Transverse colon (tissue), 4 donors: Measurements from ENCODE around the gene F7. TPM values are rescaled to one million over a fixed set of nuclear protein-coding genes. Genes with fewer than 3 reads are reported as not detected.

ENCODE experiments used
- DNase-seq: peaks from one replicate; pipeline ENCODE4 v3.0.0-alpha.2; 2019
- H3K27ac ChIP-seq, 4 donors: fragments of 200-600 bp; sonication (generic); 2 replicates each; pipeline ENCODE4 v1.5.1; 2016 to 2018; ENCODE audit warnings: inconsistent platforms in 4 of 4
- H3K27me3 ChIP-seq: fragments of 200-600 bp; sonication (generic); 2 replicates; pipeline ENCODE4 v1.5.1; 2017; ENCODE audit warnings: inconsistent platforms
- H3K36me3 ChIP-seq, 4 donors: fragments of 200-600 bp; sonication (generic); 2 replicates each; pipeline ENCODE4 v1.5.1; 2017 to 2019; ENCODE audit warnings: inconsistent platforms in 4 of 4
- H3K4me1 ChIP-seq, 4 donors: fragments of 200-600 bp; sonication (generic); 2 replicates each; pipeline ENCODE4 v1.5.1; 2017 to 2020; ENCODE audit warnings: inconsistent platforms in 4 of 4
- H3K4me3 ChIP-seq, 4 donors: fragments of 200-600 bp; sonication (generic); 1 replicate in 1 of 4; 2 replicates in 3 of 4; pipeline versions ENCODE4 v1.5.1 to v1.6.1; 2017 to 2019; ENCODE audit warnings: inconsistent platforms in 4 of 4
- H3K9me3 ChIP-seq, 2 donors: fragments of 200-600 bp; sonication (generic); 2 replicates each; pipeline ENCODE4 v1.5.1; 2017 to 2019; ENCODE audit warnings: inconsistent platforms in 2 of 2
- CTCF ChIP-seq, 5 experiments: fragments of 200-600 bp in 3 of 5; fragments of 450-650 bp in 2 of 5; sonication (generic) in 3 of 5; IDR thresholded peaks; 1 replicate in 2 of 5; 2 replicates in 3 of 5; pipeline ENCODE4 v1.5.1; 2016 to 2017; ENCODE audit warnings: antibody characterized with exemption in 5 of 5, inconsistent platforms in 3 of 5, mild to moderate bottlenecking in 2 of 5, moderate library complexity in 1 of 5
- EP300 ChIP-seq: sonication (generic); formaldehyde crosslinking; IDR thresholded peaks from one replicate; pipeline ENCODE4 v1.6.1; 2017; ENCODE audit warnings: antibody characterized with exemption, low read depth
- POLR2A ChIP-seq: fragments of 450-650 bp; IDR thresholded peaks from one replicate; pipeline ENCODE4 v1.6.1; 2016; ENCODE audit warnings: antibody characterized with exemption, mild to moderate bottlenecking, moderate library complexity
- POLR2AphosphoS5 ChIP-seq, 3 donors: sonication (generic); formaldehyde crosslinking; IDR thresholded peaks; one replicate each; pipeline ENCODE4 v1.6.1; 2016; ENCODE audit warnings: antibody characterized with exemption in 3 of 3
- WGBS, 2 donors: methylation state at CpG; one replicate each; pipeline ENCODE4 v1.1.5; 2018; ENCODE audit warnings: low coverage in 1 of 2; 5-methylcytosine and 5-hydroxymethylcytosine counted together
- in situ Hi-C, 4 donors: fragments of 200-750 bp; cut with MboI; loops; one replicate each; pipeline versions ENCODE4 v1.15.0 to v1.15.1; 2017; ENCODE audit warnings: low sequenced_read_pairs in 3 of 4, low pct_ligation_motif_present in 1 of 4, low pct_unique_long_range_greater_than_20kb in 1 of 4
- intact Hi-C: fragments of 100-400 bp; cut with DNase I; formaldehyde crosslinking; loops from one replicate; pipeline ENCODE4 v1.15.1; 2023; ENCODE audit warnings: low total_unique reads
- total RNA-seq, 4 donors: library from RNA; depleted of rRNA; stranded (reverse); fragments of >200 nt; gene quantifications; one replicate each; pipeline ENCODE4 v1.1.0, GENCODE V29; 2016

The F7 gene
- total RNA-seq, 4 donors from 2014 or later: not detected

DNA sequence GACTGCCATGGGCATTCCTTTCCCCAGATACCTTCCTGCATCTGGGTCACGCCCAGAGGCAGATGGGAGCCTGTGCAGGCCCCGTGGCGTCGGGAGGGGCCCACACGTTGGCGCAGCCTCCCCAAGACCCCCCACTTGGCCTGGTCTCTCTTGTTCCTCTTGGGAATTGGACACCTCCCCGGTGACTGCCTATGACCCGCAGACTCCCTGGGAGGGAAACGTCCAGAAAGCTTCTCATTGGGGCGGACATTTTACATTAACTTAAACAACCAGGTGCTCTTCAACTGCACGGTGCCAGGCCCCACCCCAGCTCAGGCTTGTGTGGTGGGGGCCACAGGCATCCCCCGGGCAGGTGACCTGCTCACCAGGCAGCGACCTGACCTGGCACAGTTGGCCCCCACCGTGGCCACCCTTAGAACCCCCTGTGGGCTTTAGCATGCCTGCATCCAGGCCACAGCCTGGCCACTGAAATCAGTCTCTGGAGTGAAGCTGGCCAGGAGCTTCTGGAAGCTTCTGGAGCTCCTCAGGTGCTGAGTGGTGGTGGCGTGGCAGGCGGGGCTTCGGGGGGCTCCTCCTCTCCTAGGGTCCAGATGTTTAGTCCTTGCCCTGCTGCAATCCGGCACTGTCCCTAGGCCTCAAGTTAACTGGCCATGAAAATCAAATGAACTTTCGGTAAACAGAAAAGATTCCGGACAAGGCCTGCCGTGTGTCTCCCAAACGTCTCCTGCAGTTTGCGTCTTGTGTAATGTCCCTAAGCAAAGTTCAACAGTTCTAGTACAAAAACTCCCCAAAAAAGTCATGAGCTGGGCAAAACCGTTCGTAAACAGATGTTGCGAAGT is 44.3 kb downstream of the F7 start:
- Histone ChIP-seq H3K4me1 (peaks cover 7 to 23% (median 13%) of the 10 kb centered on the region in 4 donors), H3K4me3 (no peak overlapping the region), H3K9me3 (no peaks in the 10 kb centered on the region), H3K27ac (no peak overlapping the region), H3K27me3 (peaks cover 10% of the 10 kb centered on the region), H3K36me3 (no peaks in the 10 kb centered on the region)
- 86 to 100% methylated on average over 4 to 25 of the region's 26 CpGs for WGBS, 2 donors
- DNase-seq: no peak
- intact Hi-C loops (no loop called here), in situ Hi-C loops (no loop called here)
- no peak for TF ChIP-seq POLR2AphosphoS5 (IDR thresholded peaks at IDR 0.05)
- no peak for TF ChIP-seq CTCF (IDR thresholded peaks at IDR 0.05)
- TF ChIP-seq EP300: no peak
- TF ChIP-seq POLR2A: no peak

DNA sequence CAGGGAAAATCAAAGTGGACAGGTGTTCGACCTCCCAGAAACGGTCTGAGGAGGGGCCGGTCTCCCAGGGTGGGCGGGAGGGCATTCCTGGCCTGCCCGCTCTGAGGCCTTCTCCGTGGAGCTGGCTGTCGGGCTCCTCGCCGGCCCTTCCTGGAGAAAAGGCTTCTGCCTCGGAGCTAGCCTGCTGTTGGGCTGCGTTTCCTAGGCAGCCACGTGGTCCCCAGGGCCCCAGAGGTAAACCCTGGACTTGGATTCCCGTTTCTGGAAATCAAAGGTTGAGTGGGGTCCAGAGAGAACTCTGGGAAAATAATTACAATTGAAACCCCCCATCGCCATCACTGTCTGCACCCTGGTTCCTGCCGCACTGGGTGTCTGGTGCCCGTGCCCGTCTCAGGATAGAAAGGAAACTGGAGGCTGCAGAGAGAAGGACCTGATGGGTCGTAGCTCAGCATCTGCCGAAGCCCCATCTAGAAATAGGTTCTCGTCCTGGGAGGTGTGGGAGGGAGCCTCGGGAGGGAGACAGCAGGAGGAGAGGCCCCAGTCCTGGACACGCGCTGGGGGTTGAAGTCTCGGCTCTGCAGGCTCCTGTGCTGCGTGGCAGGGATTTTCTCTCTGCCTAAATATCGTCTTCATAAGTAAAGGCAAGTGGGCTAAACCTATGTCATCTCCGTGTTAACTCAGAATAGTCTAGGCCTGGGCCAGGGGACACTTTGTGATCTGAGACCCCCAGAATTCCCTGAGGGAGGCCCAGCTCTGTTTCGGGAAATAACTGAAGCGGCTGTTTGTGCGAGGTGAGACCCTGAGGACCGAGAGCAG is 45.2 kb downstream of the F7 start:
- no peak overlapping the region for H3K4me3 ChIP-seq
- WGBS, 2 donors: 90 to 97% methylated on average over 12 to 31 of the region's 31 CpGs
- TF ChIP-seq POLR2AphosphoS5 (IDR thresholded peaks at IDR 0.05): no peak
- no peak for TF ChIP-seq POLR2A
- TF ChIP-seq EP300: no peak
- TF ChIP-seq CTCF (IDR thresholded peaks at IDR 0.05): no peak
- H3K36me3 ChIP-seq: no peaks in the 10 kb centered on the region
- no peak overlapping the region for H3K27ac ChIP-seq
- intact Hi-C loops (no loop called here), in situ Hi-C loops (no loop called here)
- H3K4me1 ChIP-seq: peaks cover 7 to 23% (median 13%) of the 10 kb centered on the region in 4 donors
- no peak for DNase-seq
- H3K27me3 ChIP-seq: peaks cover 10% of the 10 kb centered on the region
- no peaks in the 10 kb centered on the region for H3K9me3 ChIP-seq

GRCh38 chr13:113151745-113152690 is 46.4 kb downstream of the F7 start:
- DNase-seq: no peak
- Histone ChIP-seq H3K36me3 (no peaks in the 10 kb centered on the region), H3K9me3 (no peaks in the 10 kb centered on the region), H3K4me1 (peaks cover 7 to 23% (median 13%) of the 10 kb centered on the region in 4 donors), H3K27ac (no peak overlapping the region), H3K4me3 (peak overlapping the region in 1 of 4 donors; percentile 53), H3K27me3 (peaks cover 10% of the 10 kb centered on the region)
- 55 to 70% methylated on average over 4 to 28 of the region's 28 CpGs for WGBS, 2 donors
- in situ Hi-C loops (no loop called here), intact Hi-C loops (no loop called here)
- TF ChIP-seq CTCF (IDR thresholded peaks at IDR 0.05) (no peak), POLR2A (no peak), POLR2AphosphoS5 (IDR thresholded peaks at IDR 0.05) (no peak), EP300 (no peak)

DNA sequence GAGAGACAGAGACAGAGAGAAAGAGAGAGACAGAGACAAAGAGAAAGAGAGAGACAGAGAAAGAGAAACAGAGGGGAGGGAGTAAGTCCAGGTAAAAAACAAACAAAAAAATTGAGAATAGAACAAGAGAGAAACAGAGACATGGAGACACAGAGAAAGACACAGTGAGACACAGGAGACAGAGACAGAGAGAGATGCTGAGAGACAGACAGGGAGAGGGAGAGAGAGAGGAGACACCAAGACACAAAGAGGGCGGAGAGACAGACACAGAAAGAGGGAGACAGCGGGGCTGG is 47.0 kb downstream of the F7 start:
- H3K9me3 ChIP-seq: no peaks in the 10 kb centered on the region
- TF ChIP-seq POLR2A: no peak
- no peak for TF ChIP-seq EP300
- no peak for TF ChIP-seq CTCF (IDR thresholded peaks at IDR 0.05)
- no peak for TF ChIP-seq POLR2AphosphoS5 (IDR thresholded peaks at IDR 0.05)
- intact Hi-C loops (no loop called here), in situ Hi-C loops (no loop called here)
- H3K27me3 ChIP-seq: peaks cover 10% of the 10 kb centered on the region
- H3K4me3 ChIP-seq: peak overlapping the region in 3 of 4 donors; percentile 23 to 53 (median 34)
- no peak for DNase-seq
- peaks cover 7 to 23% (median 13%) of the 10 kb centered on the region in 4 donors for H3K4me1 ChIP-seq
- WGBS, 2 donors: 23 to 41% methylated on average over 2 of the region's 2 CpGs
- H3K27ac ChIP-seq: no peak overlapping the region
- no peaks in the 10 kb centered on the region for H3K36me3 ChIP-seq
